PC-9 (cell line): Measurements from ENCODE around the gene FBXL13.

Source experiments
- CTCF ChIP-seq: fragments of 200-600 bp; sonication (generic); conservative IDR thresholded peaks from 2 replicates; pipeline ENCODE4 v1.6.1; 2017; ENCODE audit warnings: mixed run types, antibody characterized with exemption, mild to moderate bottlenecking, moderate library complexity
- EZH2 ChIP-seq: fragments of 200-600 bp; sonication (generic); IDR thresholded peaks from 2 replicates; pipeline ENCODE4 v1.8.0; 2017; ENCODE audit warnings: antibody characterized with exemption, low read depth

GRCh38 chr7:102914585-102914984 is 160.0 kb downstream of the FBXL13 start:
- TF ChIP-seq CTCF (no peak), EZH2 (no peak)
